Mesodermal cell (in vitro differentiated cells): ENCODE data around the gene PYGO2.
A peak's percentile ranks its signal among the peaks of the same experiment; 100 is the strongest.

Source experiments
- H3K27ac ChIP-seq: 2 replicates; pipeline ENCODE4 v1.7.0; 2013; ENCODE audit warnings: mild to moderate bottlenecking, low read depth, low read length, moderate library complexity; ENCODE audit not compliant: severe bottlenecking
- H3K36me3 ChIP-seq: 2 replicates; pipeline ENCODE4 v1.7.1; 2013; ENCODE audit warnings: mild to moderate bottlenecking, low read length, moderate library complexity; ENCODE audit not compliant: control insufficient read depth, insufficient read depth
- H3K4me1 ChIP-seq: one replicate; pipeline ENCODE4 v1.7.1; 2013; ENCODE audit warnings: mild to moderate bottlenecking, low read length; ENCODE audit not compliant: insufficient read depth, control insufficient read depth, poor library complexity, severe bottlenecking
- H3K4me3 ChIP-seq: 2 replicates; pipeline ENCODE4 v1.7.0; 2013; ENCODE audit warnings: low read length, control low read depth, mild to moderate bottlenecking; ENCODE audit not compliant: insufficient read depth, poor library complexity, severe bottlenecking; ENCODE audit errors: extremely low read depth
- H3K9me3 ChIP-seq: 2 replicates; pipeline ENCODE4 v1.7.1; 2013; ENCODE audit warnings: mild to moderate bottlenecking, low read length, moderate library complexity; ENCODE audit not compliant: control insufficient read depth
- WGBS, 2 experiments: methylation state at CpG; one replicate each; pipeline ENCODE4 v1.1.5; 2013; ENCODE audit warnings: missing lambda C conversion rate in 2 of 2; ENCODE audit not compliant: insufficient coverage in 2 of 2; 5-methylcytosine and 5-hydroxymethylcytosine counted together

Gene PYGO2

DNA sequence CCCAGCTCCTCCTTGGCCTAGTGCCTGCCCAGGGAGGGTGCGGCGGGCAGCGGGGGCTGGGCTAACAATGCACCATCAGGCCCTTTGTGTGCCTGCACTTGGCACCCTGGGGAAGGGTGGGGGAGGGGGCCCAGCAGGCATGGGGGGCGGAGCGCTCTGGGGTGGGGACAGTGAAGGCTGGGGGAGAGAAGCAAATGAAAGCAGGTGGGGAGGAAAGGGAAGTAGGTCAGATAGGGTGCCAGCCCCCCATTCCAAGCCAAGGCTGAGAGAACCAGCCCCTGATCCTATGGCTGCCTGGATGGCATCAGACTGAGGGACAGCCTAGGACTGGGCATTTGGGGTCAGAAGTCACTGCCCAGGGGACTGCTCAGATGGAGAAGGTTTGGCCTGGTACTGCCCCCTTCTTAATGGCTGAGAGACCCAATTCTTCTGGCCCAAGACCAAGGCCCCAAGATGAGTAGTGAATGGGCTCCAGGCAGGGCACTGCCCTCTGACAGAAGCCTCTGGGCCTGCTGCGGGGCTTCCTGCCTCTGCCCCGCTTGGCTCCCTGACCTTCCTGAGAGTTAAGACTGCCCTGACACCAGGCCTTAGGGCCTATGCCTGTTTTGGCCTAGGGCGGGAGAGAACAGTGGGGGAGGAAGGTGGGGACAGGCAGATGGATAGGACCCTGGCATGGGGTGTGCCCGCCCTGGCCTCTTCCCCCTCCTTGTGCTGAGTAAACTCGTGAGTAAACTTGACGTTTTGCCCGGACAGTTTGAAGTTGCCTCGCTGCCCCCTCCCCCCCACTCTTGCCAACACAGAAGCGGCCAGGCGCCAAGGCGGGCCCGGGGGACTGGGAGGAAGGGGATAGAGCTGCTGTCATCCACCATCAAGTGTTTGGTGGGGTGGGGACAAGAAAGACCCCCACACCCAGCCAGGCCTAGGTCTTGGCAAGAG, 43.8 kb upstream of the PYGO2 start:
- Histone ChIP-seq H3K36me3 (no peaks in the 10 kb centered on the region), H3K27ac (no peak overlapping the region), H3K4me3 (no peak overlapping the region), H3K9me3 (no peaks in the 10 kb centered on the region), H3K4me1 (peaks cover 12% of the 10 kb centered on the region)
- 88 to 94% methylated on average over 4 to 10 of the region's 17 CpGs for WGBS, 2 experiments

DNA sequence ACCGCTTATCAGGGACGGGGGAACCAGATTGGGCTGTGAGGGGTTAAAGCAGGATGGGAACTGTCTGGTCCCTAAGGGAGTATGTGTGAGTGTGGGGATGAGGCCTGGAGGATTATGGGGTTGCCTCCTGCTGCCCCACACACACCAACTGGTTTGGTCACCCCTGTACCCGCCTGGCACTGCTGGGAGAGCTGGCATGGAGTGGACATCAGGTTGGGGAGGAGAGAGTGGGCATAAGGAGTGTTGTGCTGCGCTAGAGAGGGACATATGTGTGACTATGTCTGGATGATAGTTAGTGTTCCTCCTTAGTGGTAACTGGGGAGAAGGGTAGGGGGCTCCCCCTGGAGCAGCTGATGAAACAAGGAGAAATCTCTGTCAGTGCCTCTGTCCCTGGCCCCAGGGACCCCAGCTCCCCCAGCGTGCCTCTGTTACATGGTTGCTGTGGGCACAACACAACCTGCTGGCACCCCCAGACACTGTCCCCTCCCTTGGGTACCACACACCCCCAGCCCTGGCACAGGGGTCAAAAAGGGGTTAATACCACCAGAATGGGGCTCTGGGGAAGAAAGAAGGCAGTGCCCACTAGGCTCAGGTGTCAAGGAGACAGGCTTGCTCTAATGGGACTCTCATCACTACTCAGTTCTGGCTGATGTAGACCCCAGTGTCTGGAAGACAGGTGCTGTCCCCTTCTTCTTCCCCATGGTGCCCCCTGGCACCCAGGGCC, 42.9 kb upstream of the PYGO2 start:
- Histone ChIP-seq H3K27ac (peak overlapping the region; percentile 30), H3K4me1 (peaks cover 17% of the 10 kb centered on the region), H3K9me3 (no peaks in the 10 kb centered on the region), H3K36me3 (no peaks in the 10 kb centered on the region), H3K4me3 (peak overlapping the region; percentile 79)
- WGBS, 2 experiments = 59 to 86% methylated on average over 2 to 4 of the region's 5 CpGs

DNA sequence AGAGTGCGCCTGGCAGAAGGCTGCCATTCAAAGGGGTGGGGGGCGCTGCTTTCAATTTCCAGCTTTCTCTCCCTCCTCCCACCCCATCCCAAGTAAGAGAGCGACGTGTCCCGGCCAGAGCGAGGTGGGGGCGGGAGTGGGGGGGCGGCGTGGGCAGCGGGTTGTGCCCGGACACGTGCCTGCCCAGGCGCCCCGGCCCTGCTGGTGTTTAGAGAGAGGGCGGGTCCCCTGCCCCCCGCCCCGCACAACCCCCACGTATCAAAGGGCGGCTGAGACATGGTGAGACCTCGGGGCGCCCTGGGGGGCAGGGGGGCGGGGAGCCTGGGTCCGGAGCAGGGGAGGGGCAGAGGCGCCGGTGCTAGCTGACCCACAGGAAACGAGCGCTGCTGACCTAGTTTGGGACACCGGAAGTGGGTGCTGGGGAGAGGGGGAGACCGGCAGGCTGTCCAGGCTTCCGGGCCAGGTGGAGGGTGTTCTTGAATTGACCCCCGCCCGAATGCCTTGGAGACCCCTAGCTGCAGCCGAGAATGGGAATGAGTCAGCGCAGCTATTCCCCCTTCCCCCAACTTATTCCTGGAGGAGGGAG, 42.3 kb upstream of the PYGO2 start:
- 0 to 2% methylated on average over 3 to 8 of the region's 34 CpGs for WGBS, 2 experiments
- H3K4me1 ChIP-seq = peaks cover 17% of the 10 kb centered on the region
- no peaks in the 10 kb centered on the region for H3K36me3 ChIP-seq
- peak overlapping the region; percentile 79 for H3K4me3 ChIP-seq
- H3K27ac ChIP-seq = peak overlapping the region; percentile 30
- H3K9me3 ChIP-seq = no peaks in the 10 kb centered on the region

DNA sequence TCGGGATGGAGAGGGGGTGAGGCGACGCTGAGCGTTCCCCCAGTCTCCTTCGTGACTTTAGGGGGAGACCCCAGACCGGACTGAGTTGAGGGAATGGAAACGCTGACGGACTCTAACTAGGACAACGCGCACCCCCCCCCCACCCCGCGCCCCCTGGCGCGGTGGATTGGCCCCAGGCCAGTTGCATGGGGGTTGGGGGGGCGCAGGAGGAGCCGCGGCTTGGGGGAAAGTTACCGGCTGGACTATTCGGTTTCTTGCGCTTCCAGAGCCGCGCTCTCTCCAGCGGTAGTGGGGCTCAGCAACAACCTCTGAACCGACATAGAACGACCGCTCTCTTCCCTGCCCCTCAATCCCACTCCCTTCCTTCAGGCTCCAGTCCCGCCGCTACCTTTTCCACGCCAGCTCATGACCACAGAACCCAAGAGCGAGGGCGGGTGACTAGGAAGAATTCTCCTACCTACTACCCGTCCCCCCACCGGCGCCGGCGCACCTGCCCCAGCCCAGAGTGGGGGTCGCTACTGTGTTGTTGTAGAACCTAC, 41.7 kb upstream of the PYGO2 start:
- peaks cover 17% of the 10 kb centered on the region for H3K4me1 ChIP-seq
- H3K27ac ChIP-seq = peak overlapping the region; percentile 41
- H3K36me3 ChIP-seq = no peaks in the 10 kb centered on the region
- H3K4me3 ChIP-seq = peak overlapping the region; percentile 79
- WGBS, 2 experiments = 0% methylated on average over 12 to 16 of the region's 37 CpGs
- no peaks in the 10 kb centered on the region for H3K9me3 ChIP-seq

DNA sequence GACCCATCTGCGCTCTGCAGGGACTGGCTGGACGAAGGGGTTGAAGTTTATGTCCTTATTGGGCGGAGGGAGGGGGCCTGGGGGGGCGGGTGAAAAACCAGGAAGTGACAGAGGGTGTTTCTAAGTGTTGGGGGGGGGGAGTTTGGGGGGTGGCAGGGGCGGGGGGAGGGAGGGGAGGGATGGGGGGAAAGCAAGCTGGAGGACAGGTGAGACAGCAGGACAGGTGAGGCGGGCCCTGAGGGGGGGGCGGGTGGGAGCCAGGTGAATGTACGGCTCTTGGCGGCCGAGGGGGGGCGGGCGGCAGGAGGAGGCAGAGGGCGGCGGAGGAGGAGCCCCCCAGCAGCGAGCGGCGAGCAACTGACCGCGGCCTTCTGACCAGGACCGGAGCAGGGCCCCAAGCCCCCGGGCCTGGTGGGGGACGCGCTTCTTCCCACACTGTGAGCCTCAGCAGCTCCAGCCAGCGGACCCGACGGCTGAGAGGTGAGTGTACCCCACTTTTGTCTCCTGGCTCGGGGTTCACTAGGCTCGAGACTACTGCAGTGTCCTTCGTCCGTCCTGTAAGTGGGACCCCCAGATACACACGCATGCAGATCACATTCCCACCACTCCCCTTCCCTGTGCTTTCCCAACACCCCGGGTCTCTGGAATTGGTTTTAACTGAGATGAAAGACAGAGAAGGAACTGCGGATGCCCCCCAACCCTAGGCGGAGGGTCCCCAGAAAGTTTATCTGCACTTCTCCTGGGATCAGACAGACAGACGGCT, 41.1 kb upstream of the PYGO2 start, which contains the start of gene ZBTB7B:
ZBTB7B (plus strand) TSS at position 339 of the 763 bp plus-strand sequence. CDS start 11,859 bp downstream, outside the sequence.
- Histone ChIP-seq H3K36me3 (no peaks in the 10 kb centered on the region), H3K4me1 (peaks cover 17% of the 10 kb centered on the region), H3K9me3 (no peaks in the 10 kb centered on the region), H3K27ac (peak within 1 kb of the TSS; percentile 89), H3K4me3 (peak within 1 kb of the TSS; percentile 79)
- WGBS, 2 experiments = 1 to 2% methylated on average over 21 to 27 of the region's 35 CpGs

DNA sequence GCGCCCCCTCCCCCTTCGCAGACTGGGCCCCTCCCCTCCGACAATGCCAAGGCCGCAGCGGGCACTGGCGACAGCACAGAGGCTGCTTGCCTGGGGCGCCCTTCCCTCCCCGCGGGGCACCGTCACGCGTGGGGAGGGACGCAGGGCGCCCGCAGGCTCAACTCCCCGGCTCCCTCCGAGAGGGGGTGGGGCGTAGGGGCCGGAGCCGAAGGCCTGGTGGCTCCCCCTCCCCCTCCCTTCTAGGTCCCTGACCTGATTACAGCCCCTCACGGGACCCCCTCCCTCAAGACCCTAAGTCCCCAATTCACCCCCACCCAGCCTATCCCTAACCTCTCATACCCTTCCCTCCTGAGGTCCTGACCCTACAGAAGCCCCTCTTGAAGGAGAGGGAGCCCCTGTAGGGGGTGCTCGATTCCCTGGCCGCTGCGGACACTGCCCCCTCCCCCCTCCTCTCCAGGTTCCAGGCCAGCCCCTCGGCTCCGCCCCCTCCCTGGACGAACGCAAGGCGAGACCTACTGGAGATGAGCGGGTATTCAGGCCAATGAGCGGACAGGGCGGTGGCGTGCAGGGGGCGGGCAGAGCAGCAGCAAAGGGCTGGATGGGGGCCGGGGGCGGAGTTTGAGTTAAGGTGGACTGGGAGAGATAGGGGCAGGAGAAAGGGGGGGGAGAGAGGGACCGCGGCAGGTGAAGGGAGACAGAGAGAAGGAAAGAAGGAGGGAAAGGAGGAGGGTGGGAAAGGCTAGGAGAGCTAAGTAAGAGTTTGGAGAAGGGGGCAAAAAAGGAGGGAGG, 40.3 kb upstream of the PYGO2 start:
- Histone ChIP-seq H3K36me3 (no peaks in the 10 kb centered on the region), H3K4me1 (peaks cover 17% of the 10 kb centered on the region), H3K9me3 (no peaks in the 10 kb centered on the region), H3K27ac (peak overlapping the region; percentile 89), H3K4me3 (peak overlapping the region; percentile 61)
- 0% methylated on average over 10 of the region's 38 CpGs for WGBS, 2 experiments

DNA sequence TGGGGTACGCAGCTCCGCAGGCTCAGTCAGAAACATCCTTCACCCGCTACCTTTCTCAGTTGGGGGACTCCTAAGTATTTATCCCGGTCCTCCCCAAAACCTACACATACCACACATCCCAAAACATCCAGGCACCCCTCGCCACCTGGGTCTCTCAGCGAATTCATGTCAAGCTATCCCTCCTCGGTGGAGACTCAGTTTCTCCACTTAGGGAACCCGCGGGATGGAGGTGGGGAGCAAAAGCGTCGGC, 39.8 kb upstream of the PYGO2 start:
- no peaks in the 10 kb centered on the region for H3K36me3 ChIP-seq
- peaks cover 17% of the 10 kb centered on the region for H3K4me1 ChIP-seq
- peak overlapping the region; percentile 89 for H3K27ac ChIP-seq
- H3K4me3 ChIP-seq = peak overlapping the region; percentile 61
- no peaks in the 10 kb centered on the region for H3K9me3 ChIP-seq
- WGBS, 2 experiments = 1 to 2% methylated on average over 9 to 11 of the region's 11 CpGs

DNA sequence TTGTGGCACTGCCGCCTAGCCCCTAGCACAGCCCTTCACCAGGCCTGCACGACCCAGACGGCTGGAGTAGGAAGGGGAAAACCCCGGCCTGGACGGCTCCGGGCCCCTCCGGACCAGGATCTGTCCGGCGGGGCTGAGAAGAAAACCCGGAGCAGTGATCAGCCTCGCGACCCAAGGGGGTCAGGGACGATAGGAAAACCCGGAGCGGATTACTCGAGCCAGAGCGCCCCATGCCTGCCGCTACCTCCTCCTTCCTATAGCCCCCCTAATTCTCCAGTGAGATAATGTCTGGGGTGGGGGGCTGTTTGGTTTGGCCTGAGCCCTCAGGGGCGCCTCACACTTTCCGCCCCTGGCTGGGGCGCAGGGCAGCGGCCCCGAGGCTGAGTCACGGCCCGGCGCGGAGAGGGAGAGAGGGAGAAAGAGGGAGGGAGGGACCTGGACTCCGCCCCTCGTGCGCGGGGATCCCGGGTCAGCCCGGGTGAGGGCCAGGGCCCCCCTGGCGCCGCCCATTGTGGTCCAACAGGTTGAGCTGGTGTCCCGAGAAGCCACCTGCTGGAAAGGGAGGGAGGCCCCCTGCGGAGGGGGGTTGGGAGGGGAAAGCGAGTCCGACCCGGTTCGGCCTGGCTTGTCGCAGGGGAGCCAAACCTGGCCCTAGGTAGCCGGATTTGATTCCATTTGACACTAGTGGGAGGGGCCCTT, 39.3 kb upstream of the PYGO2 start:
- WGBS, 2 experiments = 1 to 2% methylated on average over 24 to 26 of the region's 43 CpGs
- H3K27ac ChIP-seq = peak overlapping the region; percentile 89

DNA sequence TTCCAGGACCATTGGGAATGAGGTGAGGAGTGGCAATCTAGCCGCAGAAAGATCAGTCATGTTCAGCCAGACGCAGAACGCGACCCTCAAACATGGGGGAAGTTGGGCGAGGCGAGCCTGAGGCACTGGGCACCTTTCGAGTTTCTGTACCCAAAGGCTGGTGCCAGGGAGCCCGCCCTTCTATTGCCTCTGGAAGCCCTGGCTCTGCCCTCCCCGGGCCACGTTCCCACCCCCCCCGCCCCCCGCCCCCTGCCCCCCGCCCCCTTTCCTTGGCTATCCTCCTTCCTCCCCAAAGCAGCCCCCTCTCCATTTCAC, 38.8 kb upstream of the PYGO2 start:
- Histone ChIP-seq H3K9me3 (no peaks in the 10 kb centered on the region), H3K36me3 (no peaks in the 10 kb centered on the region), H3K4me3 (peak overlapping the region; percentile 61), H3K4me1 (peaks cover 17% of the 10 kb centered on the region), H3K27ac (peak overlapping the region; percentile 89)
- 0% methylated on average over 2 to 7 of the region's 13 CpGs for WGBS, 2 experiments

More for the DNA sequence above, 39.3 kb upstream of the PYGO2 start:
- no peaks in the 10 kb centered on the region for H3K9me3 ChIP-seq
- peak overlapping the region; percentile 61 for H3K4me3 ChIP-seq
- H3K36me3 ChIP-seq = no peaks in the 10 kb centered on the region
- peaks cover 17% of the 10 kb centered on the region for H3K4me1 ChIP-seq
